HG03342 (cell line): ENCODE measurements around the gene ADARB2.
"Not testable (repeated sequence)": the region's sequence is repeated elsewhere in the genome, so short reads cannot be mapped to it uniquely, and the experiment has no call there.

Experiments
- ATAC-seq: cut with Tn5 transposase; IDR thresholded peaks from one replicate; pipeline ENCODE4 v1.9.1; 2021; ENCODE audit warnings: mild to moderate bottlenecking, moderate library complexity; ENCODE audit not compliant: unreplicated experiment

The ADARB2 gene

DNA sequence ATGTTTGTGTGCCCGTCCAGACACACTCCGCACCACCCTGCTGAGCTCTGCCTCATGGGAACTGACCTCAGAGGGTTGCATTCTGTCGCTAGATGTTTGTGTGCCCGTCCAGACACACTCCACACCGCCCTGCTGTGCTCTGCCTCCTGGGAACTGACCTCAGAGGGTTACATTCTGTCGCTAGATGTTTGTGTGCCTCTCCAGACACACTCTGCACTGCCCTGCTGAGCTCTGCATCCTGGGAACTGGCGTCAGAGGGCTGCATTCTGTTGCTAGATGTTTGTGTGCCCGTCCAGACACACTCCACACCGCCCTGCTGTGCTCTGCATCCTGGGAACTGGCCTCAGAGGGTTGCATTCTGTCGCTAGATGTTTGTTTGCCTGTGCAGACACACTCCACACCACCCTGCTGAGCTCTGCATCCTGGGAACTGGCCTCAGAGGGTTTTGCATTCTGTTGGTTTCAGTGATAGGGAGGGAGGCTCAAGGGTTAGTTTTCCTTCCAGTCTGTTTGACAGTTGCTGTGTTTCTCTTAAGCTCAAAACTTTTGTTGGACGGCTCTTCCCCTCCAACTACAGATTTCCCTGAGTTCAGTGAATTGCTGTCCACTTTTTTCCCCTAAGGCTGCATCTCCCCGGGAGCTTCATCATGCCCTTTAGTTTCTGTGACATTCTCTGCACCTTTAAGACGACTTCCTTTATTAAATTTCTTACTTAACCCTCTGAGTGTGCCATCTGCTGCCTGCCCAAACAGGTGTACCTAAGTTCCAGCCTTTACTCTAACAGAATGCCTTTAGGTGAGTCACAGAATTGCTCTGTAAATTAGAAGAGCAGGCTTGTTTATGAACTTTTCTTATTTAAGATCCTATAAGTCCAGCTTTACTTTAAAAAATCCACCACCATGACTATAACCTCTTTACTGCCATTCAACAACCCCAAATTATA, 119.7 kb downstream of the ADARB2 start:
- not testable (repeated sequence) for ATAC-seq

DNA sequence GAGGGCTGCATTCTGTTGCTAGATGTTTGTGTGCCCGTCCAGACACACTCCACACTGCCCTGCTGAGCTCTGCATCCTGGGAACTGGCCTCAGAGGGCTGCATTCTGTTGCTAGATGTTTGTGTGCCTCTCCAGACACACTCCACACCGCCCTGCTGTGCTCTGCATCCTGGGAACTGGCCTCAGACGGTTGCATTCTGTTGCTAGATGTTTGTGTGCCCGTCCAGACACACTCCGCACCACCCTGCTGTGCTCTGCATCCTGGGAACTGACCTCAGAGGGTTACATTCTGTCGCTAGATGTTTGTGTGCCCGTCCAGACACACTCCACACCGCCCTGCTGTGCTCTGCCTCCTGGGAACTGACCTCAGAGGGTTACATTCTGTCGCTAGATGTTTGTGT, 120.6 kb downstream of the ADARB2 start:
- not testable (repeated sequence) for ATAC-seq

DNA sequence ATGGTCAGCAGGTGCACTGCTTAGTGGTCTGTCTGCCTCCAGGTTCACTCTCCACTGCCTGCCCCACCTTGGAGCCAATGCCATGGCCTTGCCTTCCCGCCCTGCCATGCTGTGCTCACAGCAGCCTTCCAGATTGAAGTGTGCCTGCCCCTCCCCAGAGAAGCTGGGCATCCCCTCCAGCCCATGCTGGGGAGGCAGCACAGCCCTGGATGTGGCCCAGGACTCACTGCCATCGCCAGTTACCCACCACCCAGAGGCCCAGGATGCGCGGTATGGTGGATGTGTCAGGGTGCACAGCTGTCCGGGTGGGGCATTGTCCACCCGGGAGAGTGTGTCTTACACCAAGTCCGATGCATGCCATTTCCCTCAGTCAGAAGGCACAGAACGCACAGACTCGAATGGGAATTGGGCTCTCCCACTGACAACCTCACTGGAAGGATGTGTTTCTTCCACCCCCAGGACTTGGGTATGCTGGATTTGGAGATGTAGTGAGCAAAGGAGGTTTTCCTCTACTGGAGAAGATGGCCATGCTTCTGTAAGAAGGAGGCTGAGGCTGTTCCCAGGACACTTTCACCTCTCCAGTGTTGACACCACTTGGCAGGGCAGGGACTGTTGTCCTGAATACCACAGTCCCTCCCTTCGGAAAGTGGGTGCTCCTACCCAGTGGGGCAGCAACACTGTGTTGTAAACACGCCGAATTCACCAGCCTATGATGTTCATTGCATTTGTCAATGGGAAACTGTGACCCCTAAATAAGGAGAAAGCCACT, 122.0 kb downstream of the ADARB2 start:
- no peak for ATAC-seq

DNA sequence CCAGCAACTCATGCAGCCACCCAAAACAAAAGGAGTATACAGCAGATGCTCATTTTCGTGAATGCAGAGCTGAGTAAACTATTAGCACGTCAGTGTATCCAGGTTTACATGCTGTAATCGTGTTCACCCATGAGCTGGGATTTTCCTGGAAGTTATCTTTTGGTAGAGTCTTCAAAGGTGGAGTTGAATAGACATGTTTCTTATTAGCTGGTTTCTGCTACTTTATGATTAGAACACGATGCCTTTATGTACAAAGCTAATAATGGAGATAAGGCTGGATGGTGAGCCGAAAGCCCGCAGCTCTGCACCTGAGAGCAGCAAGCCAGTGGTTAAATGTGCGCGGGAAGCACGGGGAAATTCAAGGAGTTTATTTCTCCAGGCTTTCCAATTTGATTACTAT, 123.8 kb downstream of the ADARB2 start:
- ATAC-seq = no peak

DNA sequence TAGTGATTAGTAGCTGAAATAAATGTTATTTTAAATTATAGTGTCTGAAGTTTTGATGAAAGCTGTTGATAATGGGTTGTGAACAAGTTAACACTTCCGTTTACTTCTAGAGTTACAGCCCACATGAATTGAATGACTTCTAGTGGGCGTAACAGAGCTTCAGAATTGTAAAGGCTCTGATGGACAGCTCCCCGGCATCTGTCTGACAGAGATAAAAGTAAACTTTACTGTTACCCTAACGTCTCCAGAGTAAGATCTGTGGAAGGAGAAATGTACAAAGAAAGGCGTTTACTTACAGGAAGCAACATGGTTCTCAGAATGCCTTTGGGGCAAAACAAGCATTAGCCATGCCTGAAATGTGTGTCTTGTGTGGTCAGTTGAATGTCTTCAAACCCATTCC, 124.4 kb downstream of the ADARB2 start:
- no peak for ATAC-seq

DNA sequence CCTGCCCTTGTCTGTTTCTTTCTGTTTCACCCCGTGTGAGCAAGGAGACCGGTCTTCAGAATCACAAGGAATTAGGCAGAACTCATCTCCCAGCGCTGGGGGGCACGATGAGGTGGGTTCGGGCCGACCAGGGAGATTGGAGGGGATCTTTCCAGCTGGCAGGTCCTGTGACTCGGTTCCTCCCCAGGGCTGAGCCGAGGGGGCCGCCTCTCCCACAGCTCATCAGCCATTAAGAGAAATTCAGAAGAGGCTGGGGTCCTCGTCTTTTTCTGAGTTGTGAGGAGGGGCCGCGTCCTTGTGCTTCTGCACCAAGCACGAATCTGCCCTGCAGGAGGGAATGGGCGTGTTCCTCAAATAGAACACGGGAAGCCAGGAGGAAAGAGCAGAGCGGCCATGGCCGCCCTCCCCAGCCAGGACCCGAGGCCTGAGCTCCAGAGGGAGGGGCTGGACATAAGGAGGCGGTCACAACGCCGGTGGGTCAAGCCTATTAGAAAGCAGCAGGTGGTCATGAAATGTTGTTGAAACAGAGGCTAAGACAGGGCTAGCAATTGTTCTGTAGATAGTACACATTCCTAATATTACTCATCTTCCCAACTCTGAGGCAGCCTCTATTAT, 125.3 kb downstream of the ADARB2 start:
- no peak for ATAC-seq

DNA sequence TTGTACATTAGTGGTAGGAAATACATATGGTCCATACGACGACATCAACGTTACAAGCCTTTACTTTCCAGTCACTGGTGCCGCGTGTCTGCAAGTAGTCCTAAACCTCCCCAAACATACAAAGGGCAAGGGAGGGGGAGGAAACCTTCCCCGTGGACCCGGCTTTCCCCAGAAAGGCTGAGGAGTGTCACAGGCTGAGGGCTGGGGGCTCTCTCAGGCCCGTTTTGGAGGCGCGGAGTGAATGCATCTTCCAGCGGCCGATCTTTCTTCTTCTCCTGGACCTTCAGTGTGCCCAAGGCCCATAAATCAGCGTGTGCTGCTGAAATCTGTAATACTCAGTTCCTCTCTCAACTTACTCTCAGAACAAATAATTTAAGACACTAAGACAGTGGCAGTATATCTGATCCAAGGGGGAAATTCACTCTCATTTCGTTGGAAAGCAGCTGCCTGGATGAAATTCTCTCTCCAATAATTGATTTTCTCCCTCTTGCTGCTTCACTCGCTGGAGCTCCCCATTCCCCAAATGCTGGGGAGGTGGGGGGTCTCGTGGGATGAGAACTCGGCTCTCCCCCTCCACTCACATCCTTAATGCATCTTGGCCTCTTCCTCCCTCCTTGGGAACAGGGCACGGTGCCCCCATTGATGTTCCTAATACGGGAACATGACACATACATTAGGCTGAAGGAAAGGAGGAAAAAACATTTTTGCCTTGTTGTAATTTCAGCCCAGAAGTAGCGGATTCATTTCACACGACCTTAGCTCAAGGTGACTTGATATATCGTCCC, 126.1 kb downstream of the ADARB2 start:
- ATAC-seq = no peak

DNA sequence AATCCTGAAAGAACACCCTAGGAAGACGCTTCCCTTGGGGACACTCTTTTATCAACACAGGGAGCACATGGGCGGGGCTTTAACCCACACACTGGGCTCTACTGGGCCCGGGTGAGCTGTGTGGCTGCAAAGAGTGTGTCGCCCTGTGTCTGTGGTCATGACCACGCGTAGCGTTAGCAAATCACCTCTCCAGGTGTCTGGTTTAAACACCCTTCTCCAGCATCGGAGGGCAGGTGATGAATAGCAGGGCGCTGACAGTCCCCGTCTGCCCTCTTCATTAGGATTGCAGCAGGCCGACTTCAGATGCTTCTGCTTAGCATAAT, 127.7 kb downstream of the ADARB2 start:
- ATAC-seq = no peak

DNA sequence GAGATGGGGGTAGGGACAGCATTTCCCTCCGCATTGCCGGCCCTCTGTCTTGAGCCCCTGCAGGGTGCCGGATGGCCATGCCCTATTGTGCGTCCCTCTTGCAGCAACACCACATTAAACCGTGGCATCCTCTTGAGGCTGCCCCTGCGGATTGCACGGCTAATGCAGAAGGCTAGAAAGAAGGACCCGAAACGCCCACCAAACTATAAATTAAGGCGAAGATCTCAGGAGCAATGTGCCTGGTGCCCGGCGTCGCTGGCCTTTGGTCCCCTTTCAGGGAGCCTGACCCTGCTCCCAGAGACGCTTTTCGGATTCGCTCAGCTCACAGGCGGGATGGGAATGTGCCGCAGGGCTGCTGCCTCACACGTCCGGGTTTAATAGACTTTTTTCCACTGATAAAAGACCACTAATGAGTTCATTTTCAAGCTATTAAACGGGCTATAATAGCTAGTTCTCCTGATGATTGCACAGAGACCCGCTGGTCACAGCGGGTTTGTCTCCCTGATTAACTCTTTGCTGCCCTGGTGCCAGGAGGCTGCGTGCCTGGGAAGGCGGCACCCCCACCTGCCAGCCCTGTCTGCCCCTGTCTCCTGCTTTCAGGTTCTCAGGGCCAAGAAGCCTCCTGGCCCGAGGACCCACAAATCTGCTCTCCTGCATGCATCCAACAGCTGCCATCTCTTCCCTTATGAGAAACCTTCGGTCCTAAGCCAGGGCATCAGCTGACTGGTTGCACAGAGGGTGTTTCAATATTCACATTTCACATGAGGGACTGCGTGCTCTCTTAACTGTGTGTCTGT, 128.3 kb downstream of the ADARB2 start:
- ATAC-seq = no peak

DNA sequence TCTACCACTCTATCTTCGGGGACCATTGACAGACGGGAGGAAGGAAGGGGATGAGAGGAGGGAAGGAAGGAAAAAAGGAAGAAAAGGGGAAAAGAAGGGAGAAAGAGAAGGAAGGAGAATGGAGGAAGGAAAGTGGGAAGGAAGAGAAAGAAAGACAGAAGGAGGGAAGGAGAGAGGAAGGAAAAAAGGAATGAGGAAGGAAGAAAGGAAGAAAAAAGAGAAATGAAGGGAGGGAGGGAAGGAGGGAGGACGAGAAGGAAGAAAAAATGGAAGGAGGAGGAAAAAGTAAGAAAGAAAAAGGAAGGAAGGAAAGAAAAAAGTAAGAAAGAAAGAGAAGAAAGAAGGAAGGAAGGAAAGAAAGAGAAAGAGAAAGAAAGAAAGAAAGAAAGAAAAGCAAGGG, 128.9 kb downstream of the ADARB2 start:
- ATAC-seq = no peak

DNA sequence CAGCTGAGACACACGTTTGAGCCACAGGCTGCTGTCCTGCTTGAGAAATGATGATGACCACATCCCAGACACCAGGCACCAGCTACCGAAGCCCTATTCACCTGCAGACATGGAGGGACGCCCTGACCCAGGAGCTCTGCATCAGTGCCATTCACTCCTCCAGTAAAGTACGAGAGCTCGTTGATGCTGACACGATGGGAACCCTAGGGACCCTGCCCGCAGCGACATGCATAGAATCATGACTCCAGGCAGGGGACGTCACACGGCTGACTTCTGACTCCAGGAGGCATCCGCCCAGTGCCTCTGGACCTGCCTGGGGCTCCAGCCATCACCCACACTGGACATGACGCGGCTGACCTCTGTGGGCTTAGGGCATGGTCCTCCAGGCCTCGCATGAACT, 129.9 kb downstream of the ADARB2 start:
- no peak for ATAC-seq

DNA sequence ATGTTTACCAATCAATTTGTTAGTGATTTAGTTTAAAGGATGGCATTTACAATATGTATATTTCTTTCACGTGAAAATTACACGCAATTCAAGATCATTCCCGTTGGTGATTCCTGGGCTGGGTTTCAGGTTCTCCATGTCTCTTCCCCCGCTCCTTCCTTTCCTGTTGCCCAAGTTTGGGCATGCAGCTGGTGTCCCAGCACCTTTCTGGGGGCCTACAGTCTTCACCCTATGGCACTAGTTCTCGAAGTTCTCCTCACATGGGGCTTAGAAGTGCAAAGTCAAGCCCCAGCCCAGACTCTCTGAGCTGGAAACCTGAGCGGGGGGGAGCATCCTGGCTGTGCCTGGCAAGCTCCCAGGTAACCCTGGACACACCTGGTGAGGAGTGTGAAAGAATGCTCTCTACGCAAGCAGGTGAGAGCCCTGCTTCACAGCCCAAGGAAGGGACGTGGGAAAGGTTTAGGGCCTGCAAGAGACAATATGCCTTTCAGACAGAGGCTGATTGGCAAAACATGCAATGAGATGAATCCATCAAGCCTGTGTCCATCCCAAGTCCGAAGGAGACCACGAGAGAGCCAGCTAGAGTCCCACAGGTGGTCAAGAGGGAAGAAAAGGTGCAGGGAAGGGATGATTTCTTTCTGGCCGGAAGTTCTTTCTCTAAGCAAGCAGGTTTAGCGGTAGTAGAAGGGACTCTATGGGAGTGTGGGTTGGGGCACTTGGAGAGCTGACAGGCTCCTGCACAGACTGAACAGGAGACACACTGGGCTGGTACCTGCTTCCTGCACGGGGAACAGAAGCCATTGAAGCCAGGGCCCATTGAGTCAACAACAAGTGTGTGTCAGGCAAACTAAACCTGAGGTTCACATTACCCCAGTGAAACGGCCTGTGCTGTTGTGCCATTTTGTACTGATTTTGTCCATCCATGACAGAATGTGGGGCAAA, 131.1 kb downstream of the ADARB2 start:
- no peak for ATAC-seq

DNA sequence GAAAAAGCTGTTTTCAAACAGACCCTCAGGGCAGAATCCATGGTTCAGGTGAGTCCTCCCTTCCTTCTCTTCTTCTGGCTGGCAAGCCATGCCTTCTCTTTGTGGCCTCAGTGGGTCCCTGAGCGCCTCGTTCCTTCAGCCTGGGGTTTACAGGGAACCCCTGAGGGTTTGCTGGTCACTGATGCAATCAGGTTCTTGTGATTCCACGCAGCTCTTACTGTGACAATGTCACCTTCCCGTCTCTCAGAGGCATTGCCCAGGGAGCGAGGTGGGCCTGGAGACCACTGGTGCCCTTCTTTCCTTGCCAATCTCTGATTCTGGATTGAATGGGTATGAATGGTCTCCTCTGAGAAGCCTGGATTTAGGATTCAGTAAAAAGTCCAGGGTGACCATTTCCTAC, 132.2 kb downstream of the ADARB2 start:
- no peak for ATAC-seq

DNA sequence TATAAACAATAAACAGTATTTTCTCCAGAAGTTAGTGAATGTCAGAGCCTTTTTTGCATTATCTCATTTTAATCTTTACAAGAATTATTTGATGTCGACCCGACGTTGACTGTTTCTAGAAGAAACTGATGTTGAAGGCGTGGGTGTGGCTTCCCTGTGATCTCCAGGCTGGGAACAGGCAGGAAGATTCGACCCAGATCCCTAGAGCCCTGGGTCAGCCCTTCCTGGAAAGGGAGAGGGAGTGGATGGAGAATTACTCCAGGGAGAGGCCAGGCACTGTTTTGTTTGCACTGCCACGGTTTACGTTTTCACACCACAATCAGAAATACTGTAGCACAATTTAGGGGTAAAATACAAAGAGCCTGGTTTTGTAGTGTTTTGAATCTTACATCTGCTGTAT, 133.1 kb downstream of the ADARB2 start:
- no peak for ATAC-seq

DNA sequence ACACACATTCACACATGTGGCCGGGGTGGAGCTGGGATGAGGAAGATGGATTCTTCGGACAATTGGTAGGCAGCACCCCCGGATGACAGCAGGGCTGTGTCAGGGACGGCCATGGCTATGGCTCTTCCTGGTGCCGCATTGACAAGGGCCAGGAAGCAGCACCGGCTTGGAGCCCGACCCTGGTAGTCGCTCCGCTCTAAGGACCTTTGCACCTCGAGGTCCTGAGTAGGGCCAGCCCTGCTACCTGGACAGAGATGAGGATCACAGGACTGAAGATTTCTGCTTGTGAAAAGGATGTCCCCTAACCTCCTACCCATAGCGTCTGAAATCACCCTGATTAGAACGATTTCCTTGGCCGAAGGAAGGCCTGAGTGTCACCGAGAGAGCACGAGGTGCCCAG, 134.1 kb downstream of the ADARB2 start:
- no peak for ATAC-seq

DNA sequence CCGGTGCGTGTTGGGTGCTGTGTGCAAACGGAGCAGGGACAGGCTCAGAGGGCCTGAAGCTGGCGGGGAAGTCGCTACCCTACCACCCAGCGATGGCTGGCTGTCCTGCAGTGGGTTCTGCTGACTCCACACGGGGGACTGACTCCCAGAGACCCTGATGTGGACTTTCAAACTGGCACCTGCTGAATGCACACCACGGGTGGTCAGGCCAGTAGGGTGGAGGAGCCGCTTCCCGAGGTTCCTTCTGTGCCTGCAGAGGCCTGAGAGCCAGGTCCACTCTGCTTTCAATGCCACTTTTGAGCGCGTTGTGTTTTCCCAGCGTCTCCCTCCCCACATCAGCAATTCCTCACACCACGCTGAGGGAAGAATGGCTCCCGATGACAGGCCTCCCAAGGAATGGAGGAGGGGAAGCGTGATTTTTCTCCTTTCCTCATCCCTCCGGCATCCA, 135.3 kb downstream of the ADARB2 start:
- no peak for ATAC-seq

DNA sequence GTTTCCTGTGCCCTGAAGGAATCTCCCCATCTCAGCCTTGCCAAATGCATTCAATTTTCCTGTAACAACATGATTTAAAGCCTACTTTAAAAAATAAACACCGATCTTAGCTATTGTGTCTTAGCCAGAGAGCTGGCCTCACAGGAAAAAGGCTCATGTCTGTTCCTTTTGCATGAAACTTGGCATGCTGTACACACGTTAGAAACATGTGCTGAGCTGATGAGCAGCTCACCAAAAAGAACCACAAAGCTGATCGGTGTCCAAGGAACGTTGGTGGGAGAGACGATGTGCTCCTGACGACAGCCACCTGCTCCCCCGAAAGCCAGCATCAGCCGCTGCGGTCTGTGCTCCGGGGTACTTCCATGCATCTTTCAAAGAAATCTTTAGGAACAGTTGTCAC, 135.9 kb downstream of the ADARB2 start:
- ATAC-seq = no peak

DNA sequence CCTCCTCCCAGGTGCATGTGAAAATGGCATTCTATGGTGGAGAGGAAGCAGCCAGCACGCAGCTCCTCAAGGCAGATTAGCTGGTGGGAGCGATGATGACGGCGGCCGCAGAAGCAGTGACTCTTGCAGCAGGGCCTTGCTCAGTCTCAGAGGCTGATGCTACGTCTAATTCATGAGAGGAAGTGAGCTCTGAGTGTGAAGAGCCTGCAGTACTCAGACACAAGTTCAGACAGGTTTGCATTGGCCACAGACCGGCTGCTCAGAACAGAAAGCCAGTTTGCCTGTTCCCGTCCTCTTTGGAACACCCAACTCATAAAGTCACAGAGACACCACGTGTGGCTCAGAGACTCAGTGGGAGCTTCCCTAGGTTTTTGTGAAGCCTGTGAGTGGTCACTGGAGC, 136.5 kb downstream of the ADARB2 start:
- ATAC-seq = no peak
